Osteocyte (in vitro differentiated cells): Measurements from ENCODE around the gene CYP1A2. TPM values are rescaled to one million over a fixed set of nuclear protein-coding genes. Genes with fewer than 3 reads are reported as not detected.

Experiments used
- DNase-seq: peaks from one replicate; pipeline ENCODE4 v3.0.0; 2021; ENCODE audit warnings: mixed read lengths; ENCODE audit not compliant: unreplicated experiment; ENCODE audit errors: extremely low spot score
- H3K27ac Mint-ChIP-seq: one replicate; pipeline ENCODE4 v1.8.0; 2021; ENCODE audit warnings: mild to moderate bottlenecking, mixed read lengths; ENCODE audit not compliant: unreplicated experiment
- H3K27me3 Mint-ChIP-seq: one replicate; pipeline ENCODE4 v1.8.0; 2021; ENCODE audit warnings: mixed read lengths; ENCODE audit not compliant: unreplicated experiment
- H3K36me3 Mint-ChIP-seq: one replicate; pipeline ENCODE4 v1.8.0; 2021; ENCODE audit warnings: mixed read lengths; ENCODE audit not compliant: unreplicated experiment
- H3K4me1 Mint-ChIP-seq: one replicate; pipeline ENCODE4 v1.8.0; 2021; ENCODE audit warnings: mixed read lengths; ENCODE audit not compliant: unreplicated experiment
- H3K4me3 Mint-ChIP-seq: one replicate; pipeline ENCODE4 v1.8.0; 2021; ENCODE audit warnings: mild to moderate bottlenecking, moderate library complexity, mixed read lengths; ENCODE audit not compliant: unreplicated experiment
- H3K9me3 Mint-ChIP-seq: one replicate; pipeline ENCODE4 v1.8.0; 2021; ENCODE audit warnings: mixed read lengths; ENCODE audit not compliant: unreplicated experiment
- CTCF ChIP-seq: fragments of 200-600 bp; sonication (generic); IDR thresholded peaks from 2 replicates; pipeline ENCODE4 v1.5.0; 2021; ENCODE audit warnings: antibody characterized with exemption, mild to moderate bottlenecking, moderate library complexity
- microRNA-seq: library from miRNA; unstranded; fragments of <30 nt; microRNA quantifications from one replicate; pipeline ENCODE4 v1.1.0, GENCODE V29; 2020; ENCODE audit not compliant: unreplicated experiment
- total RNA-seq: library from RNA; stranded (reverse); gene quantifications from 2 replicates; pipeline ENCODE4 v1.2.1, GENCODE V29; 2021

CYP1A2 gene
- total RNA-seq, 1 donor from 2014 or later = not detected

DNA sequence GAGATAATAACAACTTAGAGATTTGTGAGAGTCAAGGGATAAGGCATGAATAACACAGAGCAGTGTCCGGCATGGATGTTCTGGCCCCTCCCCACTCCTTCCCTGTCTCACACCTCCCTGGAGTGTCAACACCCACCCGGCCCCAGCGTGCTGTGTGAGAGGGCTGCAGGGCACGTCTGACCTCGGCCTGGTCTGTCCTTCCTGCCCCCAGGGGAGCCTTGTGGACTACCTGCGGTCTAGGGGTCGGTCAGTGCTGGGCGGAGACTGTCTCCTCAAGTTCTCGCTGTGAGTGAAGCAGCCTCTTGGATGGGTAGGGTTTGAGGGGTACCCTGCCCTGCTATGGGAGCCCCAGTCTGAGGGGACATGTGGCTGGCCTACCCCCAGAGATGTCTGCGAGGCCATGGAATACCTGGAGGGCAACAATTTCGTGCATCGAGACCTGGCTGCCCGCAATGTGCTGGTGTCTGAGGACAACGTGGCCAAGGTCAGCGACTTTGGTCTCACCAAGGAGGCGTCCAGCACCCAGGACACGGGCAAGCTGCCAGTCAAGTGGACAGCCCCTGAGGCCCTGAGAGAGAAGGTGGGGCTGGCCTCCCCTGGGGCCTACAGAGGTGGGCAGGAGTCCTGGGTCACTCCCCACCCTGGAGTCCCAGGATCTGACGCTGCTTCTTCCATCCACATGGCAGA is 52.8 kb downstream of the CYP1A2 start:
- H3K27me3 Mint-ChIP-seq = no peaks in the 10 kb centered on the region
- H3K36me3 Mint-ChIP-seq = peaks cover 16% of the 10 kb centered on the region
- H3K9me3 Mint-ChIP-seq = no peaks in the 10 kb centered on the region
- H3K4me3 Mint-ChIP-seq = no peak overlapping the region
- DNase-seq = no peak
- TF ChIP-seq CTCF = no peak
- H3K4me1 Mint-ChIP-seq = no peaks in the 10 kb centered on the region
- no peak overlapping the region for H3K27ac Mint-ChIP-seq

GRCh38 chr15:74802290-74802689 is 53.6 kb downstream of the CYP1A2 start:
- Mint-ChIP-seq H3K36me3 (peaks cover 16% of the 10 kb centered on the region), H3K9me3 (no peaks in the 10 kb centered on the region)

GRCh38 chr15:74802862-74803447 is 54.3 kb downstream of the CYP1A2 start:
- no peak for TF ChIP-seq CTCF
- Mint-ChIP-seq H3K27me3 (no peaks in the 10 kb centered on the region), H3K36me3 (peaks cover 16% of the 10 kb centered on the region), H3K4me3 (no peak overlapping the region), H3K4me1 (peaks cover 13% of the 10 kb centered on the region), H3K9me3 (no peaks in the 10 kb centered on the region), H3K27ac (no peak overlapping the region)
- DNase-seq = no peak

More at GRCh38 chr15:74802290-74802689, 53.6 kb downstream of the CYP1A2 start:
- no peak overlapping the region for H3K4me3 Mint-ChIP-seq
- H3K27ac Mint-ChIP-seq = no peak overlapping the region
- H3K4me1 Mint-ChIP-seq = peaks cover 6% of the 10 kb centered on the region
- H3K27me3 Mint-ChIP-seq = no peaks in the 10 kb centered on the region
- DNase-seq = no peak
- TF ChIP-seq CTCF = no peak

DNA sequence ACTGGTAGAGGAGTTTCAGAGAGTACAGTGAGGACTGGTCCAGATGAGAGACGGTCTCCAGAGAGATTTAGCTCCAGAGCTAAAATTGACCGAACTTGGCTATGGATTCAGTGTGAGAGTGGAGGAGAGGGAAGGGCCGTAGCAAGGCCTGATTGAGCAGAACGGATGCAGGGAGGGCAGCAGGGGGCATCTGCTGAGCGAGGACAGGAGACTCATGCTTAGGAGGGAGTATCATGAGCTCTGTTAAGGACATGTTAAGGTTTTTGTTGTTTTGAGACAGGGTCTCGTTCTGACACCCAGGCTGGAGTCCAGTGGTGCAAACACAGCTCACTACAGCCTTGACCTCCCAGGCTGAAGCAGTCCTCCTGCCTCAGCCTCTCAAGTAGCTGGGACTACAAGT is 56.3 kb downstream of the CYP1A2 start:
- Mint-ChIP-seq H3K27me3 (no peaks in the 10 kb centered on the region), H3K9me3 (no peaks in the 10 kb centered on the region), H3K36me3 (peaks cover 16% of the 10 kb centered on the region), H3K27ac (no peak overlapping the region), H3K4me1 (peaks cover 30% of the 10 kb centered on the region), H3K4me3 (no peak overlapping the region)
- no peak for TF ChIP-seq CTCF
- DNase-seq = no peak

Small RNA genes lying within 50 kb of the gene (microRNA-seq; reads per million reads assigned to microRNA genes)
- not detected for gene MIR4513

Other genes with a start within 250 kb of the CYP1A2 start
- gene ARID3B, start 207.6 kb upstream of the CYP1A2 start, total RNA-seq = 2.8 and 3.2 TPM in 2 replicates
- gene CLK3, start 133.0 kb upstream of the CYP1A2 start, total RNA-seq = 51.3 and 53.2 TPM in 2 replicates
- gene EDC3, start 52.8 kb upstream of the CYP1A2 start, total RNA-seq = 42.9 and 54.2 TPM in 2 replicates
- 0.18 and 0.24 TPM in 2 replicates for gene CYP1A1, start 23.3 kb upstream of the CYP1A2 start, total RNA-seq
- gene CSK, start 33.2 kb downstream of the CYP1A2 start, total RNA-seq = 56.0 and 57.0 TPM in 2 replicates
- gene LMAN1L, start 64.0 kb downstream of the CYP1A2 start, total RNA-seq = not detected in 2 replicates
- gene CPLX3, start 77.8 kb downstream of the CYP1A2 start, total RNA-seq = not detected in 2 replicates
- gene ULK3, start 94.3 kb downstream of the CYP1A2 start, total RNA-seq = 30.6 and 32.4 TPM in 2 replicates
- gene SCAMP2, start 124.5 kb downstream of the CYP1A2 start, total RNA-seq = 65.0 and 73.4 TPM in 2 replicates
- gene MPI, start 141.2 kb downstream of the CYP1A2 start, total RNA-seq = 30.1 TPM in 2 replicates
- gene FAM219B, start 158.0 kb downstream of the CYP1A2 start, total RNA-seq = 70.4 and 76.5 TPM in 2 replicates
- gene COX5A, start 189.2 kb downstream of the CYP1A2 start, total RNA-seq = 152 and 154 TPM in 2 replicates
- 19.8 and 20.1 TPM in 2 replicates for gene RPP25, start 207.9 kb downstream of the CYP1A2 start, total RNA-seq
- 23.5 and 24.1 TPM in 2 replicates for gene SCAMP5, start 246.7 kb downstream of the CYP1A2 start, total RNA-seq